ENCODE data around the gene LCP2.

Gene LCP2

DNA sequence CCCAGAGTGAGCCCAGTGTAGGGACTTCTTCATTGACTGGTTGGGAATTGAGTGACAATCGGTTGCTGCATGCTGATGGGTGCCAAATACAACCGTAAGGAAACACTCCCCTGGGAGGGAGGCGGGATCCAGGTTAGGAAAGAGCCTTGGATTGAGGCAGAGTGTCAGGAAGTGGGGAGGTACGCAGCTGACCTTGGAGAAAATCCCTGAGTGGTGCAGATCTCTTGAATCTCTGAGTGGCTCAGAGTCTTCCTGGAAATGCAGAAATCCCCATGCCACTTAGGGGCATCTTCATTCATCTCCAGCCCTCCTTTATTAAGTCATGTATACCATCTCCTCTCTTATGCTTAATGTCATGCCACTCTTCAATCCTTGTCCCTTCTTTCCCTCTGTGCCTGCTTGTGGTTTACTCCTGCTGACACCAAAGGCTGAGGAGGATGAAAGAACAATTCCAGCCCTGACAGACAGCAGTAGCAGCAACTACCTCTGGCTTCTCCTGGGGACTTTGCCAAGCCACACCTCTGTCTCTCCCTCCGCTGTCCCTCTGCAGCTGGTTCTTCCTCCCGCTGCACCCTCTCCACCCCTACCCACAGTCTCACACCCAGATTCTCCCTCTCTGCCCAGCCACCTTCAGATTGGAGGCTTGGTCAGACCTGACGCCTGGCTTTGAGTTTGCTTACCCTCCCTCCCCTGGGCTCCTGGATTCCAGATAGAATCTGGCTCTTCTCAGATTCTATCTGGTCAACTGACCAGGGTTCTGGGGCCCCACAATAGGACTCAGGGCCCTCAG is 14.1 kb upstream of the LCP2 start:
- Histone ChIP-seq H4K20me1 (ENCODE audit: insufficient read depth, low read length) (no peaks in the 10 kb centered on the region), H3K4me3 (ENCODE audit: low read depth in 1 of 2, low read length in 2 of 2) (no peak overlapping the region), H3K27me3 (ENCODE audit: insufficient read depth, low read length, poor library complexity) (no peaks in the 10 kb centered on the region), H3K27ac (ENCODE audit: low read length) (no peak overlapping the region), H3K9me3 (ENCODE audit: insufficient read depth, low read length, severe bottlenecking) (no peaks in the 10 kb centered on the region), H3K79me2 (ENCODE audit: insufficient read depth, low read length) (no peaks in the 10 kb centered on the region), H3K36me3 (ENCODE audit: insufficient read depth, low read length) (no peaks in the 10 kb centered on the region), H3K9ac (ENCODE audit: low read depth, low read length) (no peak overlapping the region), H3K4me1 (ENCODE audit: insufficient read depth, low read length) (peaks cover 20% of the 10 kb centered on the region), H3K4me2 (ENCODE audit: insufficient read depth, low read length) (no peak overlapping the region), H2AFZ (ENCODE audit: low read depth, low read length) (no peak overlapping the region)
- TF ChIP-seq EZH2 (IDR thresholded peaks at IDR 0.05; ENCODE audit: borderline replicate concordance, low read depth, low read length, severe bottlenecking), result no peak
- TF ChIP-seq, protein P1, sequence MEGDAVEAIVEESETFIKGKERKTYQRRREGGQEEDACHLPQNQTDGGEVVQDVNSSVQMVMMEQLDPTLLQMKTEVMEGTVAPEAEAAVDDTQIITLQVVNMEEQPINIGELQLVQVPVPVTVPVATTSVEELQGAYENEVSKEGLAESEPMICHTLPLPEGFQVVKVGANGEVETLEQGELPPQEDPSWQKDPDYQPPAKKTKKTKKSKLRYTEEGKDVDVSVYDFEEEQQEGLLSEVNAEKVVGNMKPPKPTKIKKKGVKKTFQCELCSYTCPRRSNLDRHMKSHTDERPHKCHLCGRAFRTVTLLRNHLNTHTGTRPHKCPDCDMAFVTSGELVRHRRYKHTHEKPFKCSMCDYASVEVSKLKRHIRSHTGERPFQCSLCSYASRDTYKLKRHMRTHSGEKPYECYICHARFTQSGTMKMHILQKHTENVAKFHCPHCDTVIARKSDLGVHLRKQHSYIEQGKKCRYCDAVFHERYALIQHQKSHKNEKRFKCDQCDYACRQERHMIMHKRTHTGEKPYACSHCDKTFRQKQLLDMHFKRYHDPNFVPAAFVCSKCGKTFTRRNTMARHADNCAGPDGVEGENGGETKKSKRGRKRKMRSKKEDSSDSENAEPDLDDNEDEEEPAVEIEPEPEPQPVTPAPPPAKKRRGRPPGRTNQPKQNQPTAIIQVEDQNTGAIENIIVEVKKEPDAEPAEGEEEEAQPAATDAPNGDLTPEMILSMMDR (IDR thresholded peaks at IDR 0.05; ENCODE audit: borderline replicate concordance, extremely low read depth, low read length, poor library complexity, severe bottlenecking), result no peak
- DNase-seq, result no peak
- ATAC-seq (ENCODE audit: insufficient read depth, low read depth), result no peak

DNA sequence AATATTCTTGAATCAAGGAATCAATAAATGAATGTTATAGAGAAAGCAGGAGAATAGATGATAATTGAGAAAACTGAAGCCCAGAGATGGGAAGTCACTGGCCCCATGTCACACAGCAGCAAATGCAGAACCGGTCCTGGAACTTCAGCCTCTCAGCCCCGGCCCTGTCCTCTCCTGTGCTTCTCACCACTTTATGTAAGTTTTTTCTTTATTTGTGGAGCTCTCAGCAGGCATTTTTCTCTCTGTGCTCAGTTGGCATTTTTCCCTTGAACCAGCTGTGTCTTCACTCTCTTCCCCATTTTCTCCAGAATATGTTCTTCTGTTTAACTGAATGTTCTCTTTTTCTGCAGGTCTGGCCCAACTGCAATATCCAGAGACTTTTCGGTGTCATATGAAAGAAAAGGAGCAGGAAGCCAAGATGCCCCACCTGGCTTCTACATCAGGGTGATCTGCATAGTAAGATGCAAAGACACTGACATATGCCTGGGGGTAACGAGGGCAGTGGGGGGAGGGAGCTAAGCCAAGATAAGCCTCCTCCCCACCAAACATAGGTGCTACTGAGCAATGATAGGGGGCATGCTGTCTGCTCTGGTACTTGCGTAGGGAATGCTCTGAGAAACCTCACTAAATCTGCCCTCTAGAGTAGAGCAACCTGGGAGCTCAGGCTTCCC is 12.8 kb upstream of the LCP2 start:
- H3K9me3 ChIP-seq (ENCODE audit: insufficient read depth, low read length, severe bottlenecking), result no peaks in the 10 kb centered on the region
- H3K9ac ChIP-seq (ENCODE audit: low read depth, low read length), result no peak overlapping the region

DNA sequence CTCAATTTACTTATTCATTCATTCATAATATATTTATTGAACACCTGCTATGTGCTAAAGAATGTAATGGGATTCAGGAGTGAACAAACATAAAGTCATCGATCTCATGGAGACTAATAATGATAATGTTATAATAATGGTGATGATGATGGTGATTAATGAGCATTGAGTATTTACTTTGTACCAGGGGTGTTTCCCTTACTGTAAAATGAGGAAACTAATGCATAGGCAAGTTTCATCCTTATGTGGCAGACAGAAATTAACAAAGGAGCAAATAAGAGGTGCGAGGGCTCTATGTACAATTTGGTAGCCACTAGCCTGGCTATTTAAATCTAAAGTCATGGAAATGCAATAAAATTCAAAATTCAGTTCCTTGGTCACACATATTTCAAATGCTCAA is 11.1 kb upstream of the LCP2 start:
- Histone ChIP-seq H3K79me2 (ENCODE audit: insufficient read depth, low read length) (no peaks in the 10 kb centered on the region), H2AFZ (ENCODE audit: low read depth, low read length) (no peak overlapping the region), H4K20me1 (ENCODE audit: insufficient read depth, low read length) (no peaks in the 10 kb centered on the region), H3K27me3 (ENCODE audit: insufficient read depth, low read length, poor library complexity) (no peaks in the 10 kb centered on the region), H3K27ac (ENCODE audit: low read length) (no peak overlapping the region), H3K4me3 (ENCODE audit: low read depth in 1 of 2, low read length in 2 of 2) (no peak overlapping the region), H3K9ac (ENCODE audit: low read depth, low read length) (no peak overlapping the region), H3K36me3 (ENCODE audit: insufficient read depth, low read length) (no peaks in the 10 kb centered on the region), H3K4me2 (ENCODE audit: insufficient read depth, low read length) (no peak overlapping the region), H3K9me3 (ENCODE audit: insufficient read depth, low read length, severe bottlenecking) (no peaks in the 10 kb centered on the region), H3K4me1 (ENCODE audit: insufficient read depth, low read length) (peaks cover 40% of the 10 kb centered on the region)
- no peak for ATAC-seq (ENCODE audit: insufficient read depth, low read depth)
- DNase-seq, result no peak
- TF ChIP-seq EZH2 (IDR thresholded peaks at IDR 0.05; ENCODE audit: borderline replicate concordance, low read depth, low read length, severe bottlenecking), result no peak
- TF ChIP-seq, protein P1 (IDR thresholded peaks at IDR 0.05; ENCODE audit: borderline replicate concordance, extremely low read depth, low read length, poor library complexity, severe bottlenecking), result no peak

More for the DNA sequence above, 12.8 kb upstream of the LCP2 start:
- DNase-seq, result no peak
- Histone ChIP-seq H3K36me3 (ENCODE audit: insufficient read depth, low read length) (no peaks in the 10 kb centered on the region), H3K4me1 (ENCODE audit: insufficient read depth, low read length) (peaks cover 33% of the 10 kb centered on the region), H3K27ac (ENCODE audit: low read length) (no peak overlapping the region), H3K4me3 (ENCODE audit: low read depth in 1 of 2, low read length in 2 of 2) (no peak overlapping the region), H2AFZ (ENCODE audit: low read depth, low read length) (no peak overlapping the region), H3K27me3 (ENCODE audit: insufficient read depth, low read length, poor library complexity) (no peaks in the 10 kb centered on the region), H3K79me2 (ENCODE audit: insufficient read depth, low read length) (no peaks in the 10 kb centered on the region), H4K20me1 (ENCODE audit: insufficient read depth, low read length) (no peaks in the 10 kb centered on the region), H3K4me2 (ENCODE audit: insufficient read depth, low read length) (no peak overlapping the region)
- TF ChIP-seq, protein P1 (IDR thresholded peaks at IDR 0.05; ENCODE audit: borderline replicate concordance, extremely low read depth, low read length, poor library complexity, severe bottlenecking), result no peak
- TF ChIP-seq EZH2 (IDR thresholded peaks at IDR 0.05; ENCODE audit: borderline replicate concordance, low read depth, low read length, severe bottlenecking), result no peak
- no peak for ATAC-seq (ENCODE audit: insufficient read depth, low read depth)

Data from DND-41 (cell line).